Common myeloid progenitor, CD34-positive (primary cell): ENCODE data around the gene CEP112.

Source experiments
- CTCF ChIA-PET: fragments of 350-600 bp; sonication (Branson Sonifier 250); formaldehyde crosslinking; loops from one replicate; lab custom pipeline; 2021; ENCODE audit warnings: antibody characterized with exemption; lab: Charles Lee
- POLR2A ChIA-PET: fragments of 350-600 bp; sonication (Branson Sonifier 250); formaldehyde crosslinking; loops from one replicate; lab custom pipeline; 2021; ENCODE audit warnings: antibody characterized with exemption; lab: Charles Lee
- DNase-seq, 3 donors: peaks; one replicate each; pipeline versions ENCODE4 v3.0.0 to v3.0.0-alpha.2; 2013
- H3K27ac ChIP-seq, 2 experiments: 1 replicate in 1 of 2; 2 replicates in 1 of 2; pipeline ENCODE4 v1.7.0; 2013; ENCODE audit warnings: inconsistent platforms in 2 of 2, low read length in 2 of 2, mild to moderate bottlenecking in 2 of 2, low read depth in 1 of 2, moderate library complexity in 1 of 2; ENCODE audit not compliant: severe bottlenecking in 2 of 2, insufficient read depth in 1 of 2, poor library complexity in 1 of 2
- H3K27me3 ChIP-seq, 5 experiments: replicated peaks in 2 of 5; 1 replicate in 3 of 5; 2 replicates in 2 of 5; pipeline versions ENCODE4 v1.6.1 to v1.7.0; 2013; ENCODE audit warnings: low read length in 4 of 5, mild to moderate bottlenecking in 2 of 5, moderate library complexity in 2 of 5, inconsistent platforms in 1 of 5; ENCODE audit not compliant: insufficient read depth in 5 of 5, control insufficient read depth in 4 of 5
- H3K36me3 ChIP-seq, 4 experiments: 1 replicate in 2 of 4; 2 replicates in 2 of 4; pipeline versions ENCODE4 v1.6.1 to v1.7.0; 2013; ENCODE audit warnings: low read length in 3 of 4, control low read depth in 1 of 4, mild to moderate bottlenecking in 1 of 4; ENCODE audit not compliant: control insufficient read depth in 4 of 4, insufficient read depth in 4 of 4
- H3K4me1 ChIP-seq, 4 experiments: 1 replicate in 3 of 4; 2 replicates in 1 of 4; pipeline versions ENCODE4 v1.6.1 to v1.7.1; 2013; ENCODE audit warnings: low read length in 3 of 4, mild to moderate bottlenecking in 3 of 4, control low read depth in 1 of 4, inconsistent platforms in 1 of 4, moderate library complexity in 1 of 4; ENCODE audit not compliant: control insufficient read depth in 4 of 4, insufficient read depth in 4 of 4; ENCODE audit errors: control extremely low read depth in 1 of 4
- H3K4me3 ChIP-seq, 7 experiments: 1 replicate in 4 of 7; 2 replicates in 3 of 7; pipeline versions ENCODE4 v1.5.1 to v1.7.0; 2013; ENCODE audit warnings: mild to moderate bottlenecking in 7 of 7, low read length in 6 of 7, moderate library complexity in 6 of 7, inconsistent platforms in 2 of 7, low read depth in 2 of 7, control low read depth in 1 of 7; ENCODE audit not compliant: insufficient read depth in 4 of 7, control insufficient read depth in 1 of 7; ENCODE audit errors: extremely low read depth in 1 of 7
- H3K9me3 ChIP-seq, 5 experiments: 1 replicate in 4 of 5; 2 replicates in 1 of 5; pipeline versions ENCODE4 v1.6.1 to v1.7.1; 2013; ENCODE audit warnings: low read length in 4 of 5, mild to moderate bottlenecking in 2 of 5, inconsistent platforms in 1 of 5, low read depth in 1 of 5, moderate library complexity in 1 of 5; ENCODE audit not compliant: control insufficient read depth in 4 of 5, insufficient read depth in 2 of 5; ENCODE audit errors: control extremely low read depth in 1 of 5
- WGBS: methylation state at CpG from one replicate; pipeline ENCODE4 v1.1.5; 2013; ENCODE audit not compliant: insufficient coverage; 5-methylcytosine and 5-hydroxymethylcytosine counted together

Gene CEP112

GRCh38 chr17:65604070-65604469, 587.9 kb downstream of the CEP112 start:
- no peaks in the 10 kb centered on the region for H3K4me1 ChIP-seq
- no peak overlapping the region for H3K27ac ChIP-seq
- H3K4me3 ChIP-seq, result no peak overlapping the region
- POLR2A ChIA-PET, result no interaction called here
- WGBS, result 30% methylated on average over 1 of the region's 4 CpGs
- H3K9me3 ChIP-seq, result no peaks in the 10 kb centered on the region
- no peaks in the 10 kb centered on the region for H3K36me3 ChIP-seq
- peaks cover 0 to 3% (median 0%) of the 10 kb centered on the region in 5 experiments for H3K27me3 ChIP-seq
- no peak for DNase-seq
- CTCF ChIA-PET, result no interaction called here

DNA sequence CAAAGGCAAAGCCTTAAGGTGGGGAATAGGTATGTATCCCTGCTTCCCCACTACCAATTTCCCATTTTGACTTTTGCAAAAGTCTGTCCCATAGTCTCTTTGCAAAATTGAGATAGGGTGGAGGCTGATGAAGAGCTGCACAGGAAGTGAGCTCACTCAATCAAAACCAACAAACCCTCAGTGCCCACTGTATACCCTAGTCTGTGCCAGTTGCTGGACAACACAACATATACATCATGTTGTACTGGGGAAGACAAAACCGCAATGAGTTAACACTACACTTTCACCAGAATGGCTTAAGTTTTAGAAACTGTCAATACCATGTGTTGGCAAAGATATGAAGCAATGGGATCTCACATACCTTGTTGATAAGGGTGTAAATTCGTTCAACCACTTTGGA, 590.1 kb downstream of the CEP112 start:
- H3K4me1 ChIP-seq, result no peaks in the 10 kb centered on the region
- H3K9me3 ChIP-seq, result no peaks in the 10 kb centered on the region
- no peaks in the 10 kb centered on the region for H3K36me3 ChIP-seq
- no peak for DNase-seq
- H3K27ac ChIP-seq, result no peak overlapping the region
- CTCF ChIA-PET, result no interaction called here
- POLR2A ChIA-PET, result no interaction called here
- no peak overlapping the region for H3K4me3 ChIP-seq
- 93% methylated on average over 2 of the region's 2 CpGs for WGBS
- H3K27me3 ChIP-seq, result peaks cover 0 to 6% (median 0%) of the 10 kb centered on the region in 5 experiments

DNA sequence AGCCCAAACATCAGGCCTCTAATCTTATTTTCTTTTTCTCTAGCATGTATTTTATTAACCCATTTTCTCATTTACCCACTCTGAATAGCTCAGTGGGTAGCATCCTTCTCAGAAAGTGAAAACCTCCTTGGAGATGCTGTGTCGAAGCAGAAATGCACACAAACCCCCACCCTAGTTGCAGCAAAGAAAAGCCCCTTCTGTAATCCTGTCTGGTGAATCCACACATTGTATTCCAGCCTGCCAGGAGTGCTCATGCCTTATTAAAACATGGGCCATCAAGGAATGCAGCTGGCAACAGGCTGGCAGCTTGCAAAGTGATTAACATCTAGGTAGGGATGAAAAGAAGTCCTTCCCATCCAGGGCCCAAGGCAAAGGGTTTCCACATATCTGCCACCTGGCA, 590.8 kb downstream of the CEP112 start:
- ChIA-PET CTCF (no interaction called here), POLR2A (no interaction called here)
- H3K36me3 ChIP-seq, result no peaks in the 10 kb centered on the region
- 100% methylated on average over 1 of the region's 1 CpG for WGBS
- no peaks in the 10 kb centered on the region for H3K9me3 ChIP-seq
- DNase-seq, result no peak
- no peak overlapping the region for H3K4me3 ChIP-seq
- H3K27ac ChIP-seq, result no peak overlapping the region
- no peaks in the 10 kb centered on the region for H3K4me1 ChIP-seq
- H3K27me3 ChIP-seq, result peaks cover 0 to 6% (median 0%) of the 10 kb centered on the region in 5 experiments

GRCh38 chr17:65600518-65600917, 591.4 kb downstream of the CEP112 start:
- no peaks in the 10 kb centered on the region for H3K4me1 ChIP-seq
- H3K9me3 ChIP-seq, result no peaks in the 10 kb centered on the region
- no peaks in the 10 kb centered on the region for H3K36me3 ChIP-seq
- H3K27me3 ChIP-seq, result peaks cover 0 to 6% (median 0%) of the 10 kb centered on the region in 5 experiments
- DNase-seq, result no peak
- no peak overlapping the region for H3K27ac ChIP-seq
- no CpG with 5 or more reads among the region's 1 CpG for WGBS
- CTCF ChIA-PET, result no interaction called here
- POLR2A ChIA-PET, result no interaction called here
- no peak overlapping the region for H3K4me3 ChIP-seq

DNA sequence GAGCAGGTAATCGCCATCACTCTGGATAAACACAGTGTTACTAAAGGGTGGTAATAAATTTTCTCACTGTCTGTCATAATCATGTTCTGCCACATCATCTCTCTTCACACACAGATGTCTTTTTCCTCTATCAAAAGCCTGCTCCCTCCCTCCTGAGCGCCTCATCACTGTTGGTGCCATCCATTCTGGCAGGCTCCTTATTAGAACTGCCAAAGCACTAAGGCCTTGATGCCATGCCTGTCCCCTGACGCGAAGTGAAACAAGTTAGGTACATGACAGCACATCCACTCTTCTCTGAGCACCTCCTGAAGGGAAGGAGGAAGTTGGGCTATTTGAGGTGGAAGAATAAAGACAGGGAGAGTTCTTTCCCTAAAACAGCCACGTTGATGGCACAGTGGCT, 592.3 kb downstream of the CEP112 start:
- Histone ChIP-seq H3K4me3 (no peak overlapping the region), H3K9me3 (no peaks in the 10 kb centered on the region), H3K36me3 (no peaks in the 10 kb centered on the region), H3K27me3 (peaks cover 0 to 8% (median 3%) of the 10 kb centered on the region in 5 experiments), H3K27ac (no peak overlapping the region), H3K4me1 (no peaks in the 10 kb centered on the region)
- WGBS, result 86% methylated on average over 4 of the region's 5 CpGs
- DNase-seq, result no peak
- POLR2A ChIA-PET, result no interaction called here
- CTCF ChIA-PET, result no interaction called here

- H3K27me3 ChIP-seq, result peaks cover 0 to 17% (median 6%) of the 10 kb centered on the region in 5 experiments
- CTCF ChIA-PET, result no interaction called here
- peaks cover 0 to 8% (median 5%) of the 10 kb centered on the region in 4 experiments for H3K4me1 ChIP-seq
- 100% methylated on average over 1 of the region's 1 CpG for WGBS
- POLR2A ChIA-PET, result no interaction called here
- no peaks in the 10 kb centered on the region for H3K9me3 ChIP-seq
- no peak overlapping the region for H3K27ac ChIP-seq
- H3K36me3 ChIP-seq, result no peaks in the 10 kb centered on the region
- H3K4me3 ChIP-seq, result no peak overlapping the region
- no peak for DNase-seq
Observed at GRCh38 chr17:65598746-65599145, 593.2 kb downstream of the CEP112 start.

DNA sequence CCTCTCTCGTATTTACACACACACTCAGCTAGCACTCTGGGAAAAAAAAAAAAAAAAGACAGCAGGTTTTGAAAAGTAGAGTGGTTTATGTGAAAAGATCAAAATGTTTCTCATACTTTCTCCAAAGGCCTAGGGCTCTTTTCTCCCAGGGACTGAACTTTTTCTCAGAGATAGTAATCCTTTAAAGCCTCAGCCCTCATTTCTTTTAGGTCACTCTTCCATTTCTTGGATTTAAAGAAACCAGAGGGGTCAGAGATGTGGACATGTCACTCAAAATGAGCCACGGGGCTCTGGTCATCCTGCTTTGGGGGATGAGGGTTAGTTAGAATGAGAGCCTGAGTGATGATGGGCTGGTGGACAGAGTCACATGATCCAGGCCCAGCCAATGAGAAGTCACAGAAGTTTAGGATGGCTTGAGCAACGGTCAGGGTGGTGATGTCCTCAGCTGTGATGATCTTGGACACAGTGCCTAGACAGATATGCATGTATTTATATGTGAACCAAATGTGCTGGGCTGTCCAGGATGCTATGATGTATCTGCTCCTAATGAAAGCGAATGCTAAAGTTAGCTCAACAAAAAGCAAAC, 596.8 kb downstream of the CEP112 start:
- Histone ChIP-seq H3K36me3 (no peaks in the 10 kb centered on the region), H3K27ac (no peak overlapping the region), H3K27me3 (peaks cover 0 to 31% (median 14%) of the 10 kb centered on the region in 5 experiments), H3K9me3 (no peaks in the 10 kb centered on the region), H3K4me3 (no peak overlapping the region), H3K4me1 (peaks cover 0 to 10% (median 7%) of the 10 kb centered on the region in 4 experiments)
- ChIA-PET POLR2A (no interaction called here), CTCF (interaction anchor here (1.3 kb wide), 1 partner anchor 274 kb away, joined by 4 read pairs; no protein-coding TSS in a partner anchor)
- WGBS, result 83% methylated on average over 2 of the region's 4 CpGs
- DNase-seq, result no peak
